Neural cell (in vitro differentiated cells): ENCODE results near the gene EGFL7. TPM values are rescaled to one million over a fixed set of nuclear protein-coding genes. Genes with fewer than 3 reads are reported as not detected.

Experiments used
- H2AFZ ChIP-seq: fragments of 200-600, 300-800 bp; sonication (generic), shearing (Covaris generic); 2 replicates; pipeline ENCODE4 v1.6.0; 2014; ENCODE audit warnings: low read depth, mild to moderate bottlenecking, antibody characterized with exemption, low read length, moderate library complexity
- H3F3A ChIP-seq: fragments of 200-600 bp; shearing (Covaris generic); 2 replicates; pipeline ENCODE4 v1.6.1; 2016; ENCODE audit warnings: mild to moderate bottlenecking, moderate library complexity, mixed read lengths, antibody characterized with exemption, low read length; ENCODE audit not compliant: insufficient read depth, poor library complexity, severe bottlenecking
- H3K27ac ChIP-seq: fragments of 200-600, 300-800 bp; sonication (generic), shearing (Covaris generic); 2 replicates; pipeline ENCODE4 v1.5.1; 2014; ENCODE audit warnings: mild to moderate bottlenecking, low read length, moderate library complexity
- H3K27me3 ChIP-seq: fragments of 300-800, 200-600 bp; sonication (generic), shearing (Covaris generic); 2 replicates; pipeline ENCODE4 v1.6.0; 2014; ENCODE audit warnings: mild to moderate bottlenecking, low read depth, low read length, moderate library complexity; ENCODE audit not compliant: insufficient read depth
- H3K36me3 ChIP-seq: fragments of 300-800, 200-600 bp; sonication (generic), shearing (Covaris generic); 2 replicates; pipeline ENCODE4 v1.5.1; 2014; ENCODE audit warnings: mild to moderate bottlenecking, antibody characterized with exemption, low read length, moderate library complexity; ENCODE audit not compliant: insufficient read depth
- H3K4me2 ChIP-seq: fragments of 300-800, 200-600 bp; sonication (generic), shearing (Covaris generic); 2 replicates; pipeline ENCODE4 v1.6.0; 2014; ENCODE audit warnings: mild to moderate bottlenecking, low read length
- H3K4me3 ChIP-seq: fragments of 300-800, 200-600 bp; sonication (generic), shearing (Covaris generic); 2 replicates; pipeline ENCODE4 v1.5.1; 2014; ENCODE audit warnings: mild to moderate bottlenecking, low read length, moderate library complexity
- H3K79me2 ChIP-seq: fragments of 200-600 bp; shearing (Covaris generic); replicated peaks from 2 replicates; pipeline ENCODE4 v1.6.0; 2014; ENCODE audit warnings: mild to moderate bottlenecking, low read length, moderate library complexity; ENCODE audit not compliant: insufficient read depth
- H3K9ac ChIP-seq: fragments of 300-800, 200-600 bp; sonication (generic), shearing (Covaris generic); 2 replicates; pipeline ENCODE4 v1.6.1; 2016; ENCODE audit warnings: mild to moderate bottlenecking, low read length, mixed read lengths
- H3K9me2 ChIP-seq: fragments of 200-600 bp; shearing (Covaris generic); 2 replicates; pipeline ENCODE4 v1.6.1; 2016; ENCODE audit warnings: mild to moderate bottlenecking, low read length, mixed read lengths; ENCODE audit not compliant: insufficient read depth
- H3K9me3 ChIP-seq: fragments of 200-600, 300-800 bp; sonication (generic), shearing (Covaris generic); 2 replicates; pipeline ENCODE4 v1.6.1; 2016; ENCODE audit warnings: mild to moderate bottlenecking, mixed run types, low read length, moderate library complexity, mixed read lengths
- H4K20me1 ChIP-seq: fragments of 200-600 bp; shearing (Covaris generic); 2 replicates; pipeline ENCODE4 v1.6.1; 2016; ENCODE audit warnings: mild to moderate bottlenecking, mixed run types; ENCODE audit not compliant: insufficient read depth
- CTCF ChIP-seq: fragments of 450-650 bp; IDR thresholded peaks from 2 replicates; pipeline ENCODE4 v1.5.1; 2014; ENCODE audit warnings: antibody characterized with exemption, mild to moderate bottlenecking, moderate library complexity; ENCODE audit not compliant: poor library complexity, severe bottlenecking
- EP300 ChIP-seq: fragments of 450-650 bp; conservative IDR thresholded peaks from 2 replicates; pipeline ENCODE4 v1.6.1; 2014; ENCODE audit warnings: antibody characterized with exemption, mild to moderate bottlenecking, moderate library complexity; ENCODE audit not compliant: poor library complexity, severe bottlenecking
- EZH2 ChIP-seq: fragments of 200-600, 300-800 bp; shearing (Covaris generic), sonication (generic); IDR thresholded peaks from 2 replicates; pipeline ENCODE4 v1.6.1; 2014; ENCODE audit warnings: antibody characterized with exemption, low read length, borderline replicate concordance, mild to moderate bottlenecking; ENCODE audit not compliant: insufficient read depth, poor library complexity, severe bottlenecking
- MXI1 ChIP-seq: fragments of 450-650 bp; conservative IDR thresholded peaks from 2 replicates; pipeline ENCODE4 v1.6.1; 2014; ENCODE audit warnings: antibody characterized with exemption, mild to moderate bottlenecking; ENCODE audit not compliant: poor library complexity, severe bottlenecking
- POLR2AphosphoS5 ChIP-seq: IDR thresholded peaks from 2 replicates; pipeline ENCODE4 v1.6.1; 2012
- RAD21 ChIP-seq: fragments of 450-650 bp; conservative IDR thresholded peaks from 2 replicates; pipeline ENCODE4 v1.6.1; 2014; ENCODE audit warnings: antibody characterized with exemption, mild to moderate bottlenecking, moderate library complexity
- REST ChIP-seq: IDR thresholded peaks from 2 replicates; pipeline ENCODE4 v1.6.1; 2012; ENCODE audit warnings: borderline replicate concordance
- SMC3 ChIP-seq: fragments of 450-650 bp; conservative IDR thresholded peaks from 2 replicates; pipeline ENCODE4 v1.6.1; 2014; ENCODE audit warnings: antibody characterized with exemption, mild to moderate bottlenecking, moderate library complexity; ENCODE audit not compliant: poor library complexity
- TAF1 ChIP-seq: IDR thresholded peaks from 2 replicates; pipeline ENCODE4 v1.6.1; 2012; ENCODE audit warnings: low read depth
- polyA plus RNA-seq: library from polyadenylated mRNA; depleted of rRNA; stranded (reverse); fragments of >200 nt; gene quantifications from 2 replicates; pipeline ENCODE4 v1.2.3, GENCODE V29; 2014

The EGFL7 gene
- polyA plus RNA-seq, 1 donor from 2014 or later = 12.5 TPM

- H2AFZ ChIP-seq = no peak overlapping the region
- no peaks in the 10 kb centered on the region for H4K20me1 ChIP-seq
- no peak overlapping the region for H3K4me2 ChIP-seq
- no peak for TF ChIP-seq MXI1
- TF ChIP-seq SMC3 = no peak
- TF ChIP-seq REST = no peak
- no peak for TF ChIP-seq EP300
- no peak for TF ChIP-seq TAF1
- no peak for TF ChIP-seq EZH2
- TF ChIP-seq CTCF = no peak
- no peak for TF ChIP-seq RAD21
- TF ChIP-seq POLR2AphosphoS5 = no peak
- H3K9me2 ChIP-seq = no peaks in the 10 kb centered on the region
- H3K27ac ChIP-seq = no peak overlapping the region
- no peak overlapping the region for H3K4me3 ChIP-seq
- H3K9me3 ChIP-seq = no peaks in the 10 kb centered on the region
- no peaks in the 10 kb centered on the region for H3K27me3 ChIP-seq
- no peaks in the 10 kb centered on the region for H3K79me2 ChIP-seq
- H3K9ac ChIP-seq = no peak overlapping the region
- no peaks in the 10 kb centered on the region for H3K36me3 ChIP-seq
- H3F3A ChIP-seq = no peaks in the 10 kb centered on the region
These were observed 933 bp upstream of the EGFL7 start for GRCh38 chr9:136661641-136662325.

GRCh38 chr9:136662326-136662655 is 425 bp upstream of the EGFL7 start:
- H3K27ac ChIP-seq = no peak overlapping the region
- TF ChIP-seq MXI1 (no peak), EZH2 (no peak), TAF1 (no peak), SMC3 (no peak), POLR2AphosphoS5 (no peak), RAD21 (no peak), REST (no peak), EP300 (no peak), CTCF (no peak)
- H3K27me3 ChIP-seq = no peaks in the 10 kb centered on the region
- H3K9me2 ChIP-seq = no peaks in the 10 kb centered on the region
- no peaks in the 10 kb centered on the region for H4K20me1 ChIP-seq
- no peak overlapping the region for H2AFZ ChIP-seq
- no peak overlapping the region for H3K4me3 ChIP-seq
- no peak overlapping the region for H3K4me2 ChIP-seq
- H3F3A ChIP-seq = no peaks in the 10 kb centered on the region
- no peaks in the 10 kb centered on the region for H3K79me2 ChIP-seq
- no peak overlapping the region for H3K9ac ChIP-seq
- no peaks in the 10 kb centered on the region for H3K36me3 ChIP-seq
- H3K9me3 ChIP-seq = no peaks in the 10 kb centered on the region
